Neural cell (in vitro differentiated cells): ENCODE data around the gene RTN4R. TPM values are rescaled to one million over a fixed set of nuclear protein-coding genes. Genes with fewer than 3 reads are reported as not detected.
"Not testable (repeated sequence)": the region's sequence is repeated elsewhere in the genome, so short reads cannot be mapped to it uniquely, and the experiment has no call there.

Experiments used
- H2AFZ ChIP-seq: fragments of 200-600, 300-800 bp; sonication (generic), shearing (Covaris generic); 2 replicates; pipeline ENCODE4 v1.6.0; 2014; ENCODE audit warnings: low read depth, mild to moderate bottlenecking, antibody characterized with exemption, low read length, moderate library complexity
- H3F3A ChIP-seq: fragments of 200-600 bp; shearing (Covaris generic); 2 replicates; pipeline ENCODE4 v1.6.1; 2016; ENCODE audit warnings: mild to moderate bottlenecking, moderate library complexity, mixed read lengths, antibody characterized with exemption, low read length; ENCODE audit not compliant: insufficient read depth, poor library complexity, severe bottlenecking
- H3K27ac ChIP-seq: fragments of 200-600, 300-800 bp; sonication (generic), shearing (Covaris generic); 2 replicates; pipeline ENCODE4 v1.5.1; 2014; ENCODE audit warnings: mild to moderate bottlenecking, low read length, moderate library complexity
- H3K27me3 ChIP-seq: fragments of 300-800, 200-600 bp; sonication (generic), shearing (Covaris generic); 2 replicates; pipeline ENCODE4 v1.6.0; 2014; ENCODE audit warnings: mild to moderate bottlenecking, low read depth, low read length, moderate library complexity; ENCODE audit not compliant: insufficient read depth
- H3K36me3 ChIP-seq: fragments of 300-800, 200-600 bp; sonication (generic), shearing (Covaris generic); 2 replicates; pipeline ENCODE4 v1.5.1; 2014; ENCODE audit warnings: mild to moderate bottlenecking, antibody characterized with exemption, low read length, moderate library complexity; ENCODE audit not compliant: insufficient read depth
- H3K4me2 ChIP-seq: fragments of 300-800, 200-600 bp; sonication (generic), shearing (Covaris generic); 2 replicates; pipeline ENCODE4 v1.6.0; 2014; ENCODE audit warnings: mild to moderate bottlenecking, low read length
- H3K4me3 ChIP-seq: fragments of 300-800, 200-600 bp; sonication (generic), shearing (Covaris generic); 2 replicates; pipeline ENCODE4 v1.5.1; 2014; ENCODE audit warnings: mild to moderate bottlenecking, low read length, moderate library complexity
- H3K79me2 ChIP-seq: fragments of 200-600 bp; shearing (Covaris generic); replicated peaks from 2 replicates; pipeline ENCODE4 v1.6.0; 2014; ENCODE audit warnings: mild to moderate bottlenecking, low read length, moderate library complexity; ENCODE audit not compliant: insufficient read depth
- H3K9ac ChIP-seq: fragments of 300-800, 200-600 bp; sonication (generic), shearing (Covaris generic); 2 replicates; pipeline ENCODE4 v1.6.1; 2016; ENCODE audit warnings: mild to moderate bottlenecking, low read length, mixed read lengths
- H3K9me2 ChIP-seq: fragments of 200-600 bp; shearing (Covaris generic); 2 replicates; pipeline ENCODE4 v1.6.1; 2016; ENCODE audit warnings: mild to moderate bottlenecking, low read length, mixed read lengths; ENCODE audit not compliant: insufficient read depth
- H3K9me3 ChIP-seq: fragments of 200-600, 300-800 bp; sonication (generic), shearing (Covaris generic); 2 replicates; pipeline ENCODE4 v1.6.1; 2016; ENCODE audit warnings: mild to moderate bottlenecking, mixed run types, low read length, moderate library complexity, mixed read lengths
- H4K20me1 ChIP-seq: fragments of 200-600 bp; shearing (Covaris generic); 2 replicates; pipeline ENCODE4 v1.6.1; 2016; ENCODE audit warnings: mild to moderate bottlenecking, mixed run types; ENCODE audit not compliant: insufficient read depth
- CTCF ChIP-seq: fragments of 450-650 bp; IDR thresholded peaks from 2 replicates; pipeline ENCODE4 v1.5.1; 2014; ENCODE audit warnings: antibody characterized with exemption, mild to moderate bottlenecking, moderate library complexity; ENCODE audit not compliant: poor library complexity, severe bottlenecking
- EP300 ChIP-seq: fragments of 450-650 bp; conservative IDR thresholded peaks from 2 replicates; pipeline ENCODE4 v1.6.1; 2014; ENCODE audit warnings: antibody characterized with exemption, mild to moderate bottlenecking, moderate library complexity; ENCODE audit not compliant: poor library complexity, severe bottlenecking
- EZH2 ChIP-seq: fragments of 200-600, 300-800 bp; shearing (Covaris generic), sonication (generic); IDR thresholded peaks from 2 replicates; pipeline ENCODE4 v1.6.1; 2014; ENCODE audit warnings: antibody characterized with exemption, low read length, borderline replicate concordance, mild to moderate bottlenecking; ENCODE audit not compliant: insufficient read depth, poor library complexity, severe bottlenecking
- MXI1 ChIP-seq: fragments of 450-650 bp; conservative IDR thresholded peaks from 2 replicates; pipeline ENCODE4 v1.6.1; 2014; ENCODE audit warnings: antibody characterized with exemption, mild to moderate bottlenecking; ENCODE audit not compliant: poor library complexity, severe bottlenecking
- POLR2AphosphoS5 ChIP-seq: IDR thresholded peaks from 2 replicates; pipeline ENCODE4 v1.6.1; 2012
- RAD21 ChIP-seq: fragments of 450-650 bp; conservative IDR thresholded peaks from 2 replicates; pipeline ENCODE4 v1.6.1; 2014; ENCODE audit warnings: antibody characterized with exemption, mild to moderate bottlenecking, moderate library complexity
- REST ChIP-seq: IDR thresholded peaks from 2 replicates; pipeline ENCODE4 v1.6.1; 2012; ENCODE audit warnings: borderline replicate concordance
- SMC3 ChIP-seq: fragments of 450-650 bp; conservative IDR thresholded peaks from 2 replicates; pipeline ENCODE4 v1.6.1; 2014; ENCODE audit warnings: antibody characterized with exemption, mild to moderate bottlenecking, moderate library complexity; ENCODE audit not compliant: poor library complexity
- TAF1 ChIP-seq: IDR thresholded peaks from 2 replicates; pipeline ENCODE4 v1.6.1; 2012; ENCODE audit warnings: low read depth
- polyA plus RNA-seq: library from polyadenylated mRNA; depleted of rRNA; stranded (reverse); fragments of >200 nt; gene quantifications from 2 replicates; pipeline ENCODE4 v1.2.3, GENCODE V29; 2014

RTN4R gene
- polyA plus RNA-seq, 1 donor from 2014 or later: 13.6 TPM

- not testable (repeated sequence) for H3K4me2 ChIP-seq, H3K27ac ChIP-seq, H3K27me3 ChIP-seq, H3K9ac ChIP-seq, H3K4me3 ChIP-seq, H3K9me2 ChIP-seq, H3K9me3 ChIP-seq, H4K20me1 ChIP-seq, H3K36me3 ChIP-seq, H2AFZ ChIP-seq, H3K79me2 ChIP-seq, H3F3A ChIP-seq
Measured at GRCh38 chr22:20286312-20286660, 18.2 kb upstream of the RTN4R start.

- H3K9me3 ChIP-seq, H4K20me1 ChIP-seq, H3K36me3 ChIP-seq, H3K9me2 ChIP-seq, H3K79me2 ChIP-seq, H3K27ac ChIP-seq, H3K4me3 ChIP-seq, H3K27me3 ChIP-seq, H3F3A ChIP-seq, H3K9ac ChIP-seq, H2AFZ ChIP-seq, H3K4me2 ChIP-seq: not testable (repeated sequence)
- TF ChIP-seq SMC3 (peak; percentile 78), RAD21 (peak; percentile 66), CTCF (peak; percentile 71)
Measured at GRCh38 chr22:20285473-20286311, 17.6 kb upstream of the RTN4R start.

GRCh38 chr22:20284471-20285086 is 16.5 kb upstream of the RTN4R start:
- no peaks in the 10 kb centered on the region for H3K27me3 ChIP-seq
- no peaks in the 10 kb centered on the region for H3F3A ChIP-seq
- no peak overlapping the region for H3K4me2 ChIP-seq
- no peak overlapping the region for H3K27ac ChIP-seq
- H3K9me3 ChIP-seq: no peaks in the 10 kb centered on the region
- H2AFZ ChIP-seq: no peak overlapping the region
- no peaks in the 10 kb centered on the region for H4K20me1 ChIP-seq
- no peaks in the 10 kb centered on the region for H3K9me2 ChIP-seq
- H3K36me3 ChIP-seq: no peaks in the 10 kb centered on the region
- no peaks in the 10 kb centered on the region for H3K79me2 ChIP-seq
- no peak overlapping the region for H3K4me3 ChIP-seq
- no peak for TF ChIP-seq SMC3
- no peak for TF ChIP-seq EP300
- no peak for TF ChIP-seq REST
- no peak for TF ChIP-seq MXI1
- no peak for TF ChIP-seq CTCF
- no peak for TF ChIP-seq POLR2AphosphoS5
- no peak for TF ChIP-seq TAF1
- TF ChIP-seq RAD21: no peak
- no peak for TF ChIP-seq EZH2
- H3K9ac ChIP-seq: no peak overlapping the region
